ENCODE measurements around the gene PKNOX2. TPM values are rescaled to one million over a fixed set of nuclear protein-coding genes. Genes with fewer than 3 reads are reported as not detected.

The PKNOX2 gene
- total and polyA plus RNA-seq, 2 of the 4 experiments (the other 2 are of a cell fraction), result 0.72 to 2.3 TPM

DNA sequence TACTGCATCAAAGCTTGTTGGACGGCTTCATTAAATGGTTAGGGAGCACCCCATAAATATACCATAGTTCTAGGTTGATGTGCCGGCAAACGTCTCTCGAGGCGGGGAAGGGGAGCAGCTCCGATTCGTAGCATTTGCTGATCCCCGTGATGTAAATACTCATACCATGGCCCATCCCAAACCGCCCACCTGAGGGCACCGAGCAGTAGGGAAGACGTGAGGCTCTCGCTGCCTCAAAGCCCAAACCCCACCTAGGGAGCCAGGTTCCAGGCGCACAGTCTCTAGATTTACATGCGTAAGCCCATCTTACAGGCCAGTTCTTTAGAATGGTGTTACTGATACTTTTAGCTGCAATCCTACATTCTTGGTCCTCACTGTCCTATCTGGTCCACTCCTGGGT, 207.5 kb downstream of the PKNOX2 start:
- no peak overlapping the region for H2BK5ac ChIP-seq (ENCODE audit: low read depth, low read length, poor library complexity, severe bottlenecking)
- no peak overlapping the region for H2BK20ac ChIP-seq (ENCODE audit: low read depth, low read length)
- H4K8ac ChIP-seq (ENCODE audit: low read depth in 2 of 2, low read length in 2 of 2), result no peak overlapping the region
- H3K56ac ChIP-seq (ENCODE audit: extremely low read depth, insufficient read depth, low read length), result no peak overlapping the region
- H3K23ac ChIP-seq (ENCODE audit: low read depth, low read length), result no peak overlapping the region
- intact Hi-C loops (cut with micrococcal nuclease) (no loop called here), in situ Hi-C loops (cut with MboI; ENCODE audit: low sequenced_read_pairs) (no loop called here), dilution Hi-C loops (cut with HindIII; ENCODE audit: low sequenced_read_pairs, unreplicated experiment) (no loop called here)
- H2AK5ac ChIP-seq (ENCODE audit: low read depth, low read length), result no peak overlapping the region
- H2AFZ ChIP-seq (replicated peaks; ENCODE audit: low read length, poor library complexity), result no peak overlapping the region
- H3K9me3 ChIP-seq (ENCODE audit: control insufficient read depth, insufficient read depth, low read length), result no peaks in the 10 kb centered on the region
- H3K36me3 ChIP-seq (ENCODE audit: control insufficient read depth, insufficient read depth, low read length), result no peaks in the 10 kb centered on the region; the same call in 1 of the 2 replicates
- no peak overlapping the region for H2BK120ac ChIP-seq (ENCODE audit: low read depth, low read length)
- ATAC-seq (ENCODE audit: low read depth) (no peak), DNase-seq (no peak)
- no peak overlapping the region for H3K18ac ChIP-seq (ENCODE audit: low read depth, low read length)
- no peaks in the 10 kb centered on the region for H3K9me1 ChIP-seq (ENCODE audit: insufficient read depth, low read length)
- H3K4me2 ChIP-seq (ENCODE audit: low read depth, low read length), result no peak overlapping the region
- H3K9ac ChIP-seq (ENCODE audit: low read depth, low read length), result no peak overlapping the region
- no peak overlapping the region for H3K14ac ChIP-seq (replicated peaks; ENCODE audit: low read depth, low read length)
- H3K4ac ChIP-seq (ENCODE audit: low read depth, low read length), result no peak overlapping the region
- no peak overlapping the region for H3K27ac ChIP-seq (ENCODE audit: insufficient read depth, low read length)
- peaks cover 5% of the 10 kb centered on the region for H3K27me3 ChIP-seq (ENCODE audit: control insufficient read depth, insufficient read depth, low read length)
- CTCF ChIA-PET, result interaction anchor here (0.5 kb wide), 1 partner anchor 21 kb away, joined by 3 read pairs; no protein-coding TSS in a partner anchor
- no peaks in the 10 kb centered on the region for H3K79me1 ChIP-seq (ENCODE audit: low read depth in 1 of 2, low read length in 2 of 2)
- H3K4me3 ChIP-seq (ENCODE audit: insufficient read depth, low read depth, low read length), result no peak overlapping the region
- no TSS peak for BruUV-seq (replicated peaks)
- no peaks in the 10 kb centered on the region for H4K20me1 ChIP-seq (ENCODE audit: insufficient read depth, low read length)
- no peak overlapping the region for H2AK9ac ChIP-seq (replicated peaks; ENCODE audit: low read depth, low read length, poor library complexity)
- H2BK15ac ChIP-seq (ENCODE audit: low read depth, low read length), result no peak overlapping the region
- peaks cover 6% of the 10 kb centered on the region; the same call in 1 of the 2 replicates for H3K4me1 ChIP-seq (ENCODE audit: control insufficient read depth, insufficient read depth, low read length)
- TF ChIP-seq MAFK (IDR thresholded peaks at IDR 0.05; ENCODE audit: low read depth, low read length) (no peak), SMC3 (IDR thresholded peaks at IDR 0.05; ENCODE audit: low read depth, low read length) (no peak), RAD21 (IDR thresholded peaks at IDR 0.05; ENCODE audit: low read length) (no peak), MXI1 (IDR thresholded peaks at IDR 0.05; ENCODE audit: borderline replicate concordance, low read depth, low read length) (no peak), BHLHE40 (IDR thresholded peaks at IDR 0.05; ENCODE audit: low read depth, low read length) (no peak), MAZ (IDR thresholded peaks at IDR 0.05; ENCODE audit: borderline replicate concordance, low read depth, low read length) (no peak)
- TF ChIP-seq, protein P1, sequence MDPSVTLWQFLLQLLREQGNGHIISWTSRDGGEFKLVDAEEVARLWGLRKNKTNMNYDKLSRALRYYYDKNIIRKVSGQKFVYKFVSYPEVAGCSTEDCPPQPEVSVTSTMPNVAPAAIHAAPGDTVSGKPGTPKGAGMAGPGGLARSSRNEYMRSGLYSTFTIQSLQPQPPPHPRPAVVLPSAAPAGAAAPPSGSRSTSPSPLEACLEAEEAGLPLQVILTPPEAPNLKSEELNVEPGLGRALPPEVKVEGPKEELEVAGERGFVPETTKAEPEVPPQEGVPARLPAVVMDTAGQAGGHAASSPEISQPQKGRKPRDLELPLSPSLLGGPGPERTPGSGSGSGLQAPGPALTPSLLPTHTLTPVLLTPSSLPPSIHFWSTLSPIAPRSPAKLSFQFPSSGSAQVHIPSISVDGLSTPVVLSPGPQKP (IDR thresholded peaks at IDR 0.05; ENCODE audit: borderline replicate concordance, low read depth, low read length), result no peak
- no peak overlapping the region for H4K5ac ChIP-seq (ENCODE audit: low read depth, low read length)
- POLR2A ChIA-PET (ENCODE audit: unreplicated experiment), result no interaction called here
- WGBS, 2 experiments (ENCODE audit: extremely low coverage in 2 of 2, insufficient read length in 1 of 2), result 94% methylated on average over 8 of the region's 14 CpGs; no CpG with 5 or more reads in 1 of the 2 experiments
- no peak overlapping the region for H4K91ac ChIP-seq (ENCODE audit: insufficient read depth, low read depth, low read length)

Data from IMR-90 (cell line).